ENCODE data around the gene RFNG.

RFNG gene

DNA sequence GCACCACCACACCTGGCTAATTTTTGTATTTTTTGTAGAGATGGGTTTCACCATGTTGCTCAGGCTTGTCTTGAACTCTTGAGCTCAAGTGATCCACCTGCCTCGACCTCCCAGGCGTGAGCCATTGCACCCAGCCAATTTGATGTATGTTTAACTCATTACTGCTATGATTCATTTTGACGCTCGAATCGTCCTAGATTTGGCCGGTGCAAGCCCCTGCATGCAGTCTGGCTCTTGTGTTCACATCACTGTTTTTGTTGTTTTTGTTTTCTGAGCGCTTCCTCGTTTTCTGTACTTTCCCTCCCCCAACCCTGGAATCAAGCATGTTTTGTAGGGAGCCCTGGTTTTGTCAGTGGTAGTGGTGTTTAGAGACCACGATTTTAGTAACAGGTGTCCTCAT lies 21.8 kb upstream of the RFNG start:
- Histone ChIP-seq H3K4me1 (peaks cover 0 to 39% (median 14%) of the 10 kb centered on the region in 10 experiments; a peak in 11 of 20 replicates), H3K27ac (no peak overlapping the region), H3K4me3 (no peak overlapping the region), H3K36me3 (peaks cover 7 to 18% (median 12%) of the 10 kb centered on the region in 11 experiments; a peak in 21 of 22 replicates), H3K27me3 (no peaks in the 10 kb centered on the region), H3K9ac (no peak overlapping the region), H3K9me3 (replicated peaks in 1 of 11) (no peaks in the 10 kb centered on the region), H3K4me2 (no peak overlapping the region), H4K20me1 (peaks cover 0 to 24% (median 18%) of the 10 kb centered on the region in 11 experiments; a peak in 12 of 22 replicates)
- no peak for TF ChIP-seq Cebpa-rat (IDR thresholded peaks at IDR 0.05)

GRCh38 chr17:82072827-82073226 lies 21.2 kb upstream of the RFNG start:
- Histone ChIP-seq H4K20me1 (peaks cover 0 to 18% (median 11%) of the 10 kb centered on the region in 11 experiments; a peak in 12 of 22 replicates), H3K27ac (no peak overlapping the region), H3K4me1 (peaks cover 0 to 39% (median 14%) of the 10 kb centered on the region in 10 experiments; a peak in 11 of 20 replicates), H3K27me3 (no peaks in the 10 kb centered on the region), H3K9me3 (replicated peaks in 1 of 11) (no peaks in the 10 kb centered on the region), H3K4me3 (no peak overlapping the region), H3K36me3 (peaks cover under 1 to 12% (median 6%) of the 10 kb centered on the region in 11 experiments; a peak in 19 of 22 replicates), H3K9ac (no peak overlapping the region), H3K4me2 (no peak overlapping the region)
- TF ChIP-seq Cebpa-rat (IDR thresholded peaks at IDR 0.05), result no peak

- Histone ChIP-seq H3K4me1 (peaks cover 8 to 36% (median 12%) of the 10 kb centered on the region in 10 experiments; a peak in 19 of 20 replicates), H3K27me3 (no peaks in the 10 kb centered on the region), H3K4me3 (no peak overlapping the region), H3K9ac (no peak overlapping the region), H3K27ac (no peak overlapping the region), H4K20me1 (no peaks in the 10 kb centered on the region), H3K4me2 (no peak overlapping the region), H3K36me3 (no peaks in the 10 kb centered on the region), H3K9me3 (replicated peaks in 1 of 11) (no peaks in the 10 kb centered on the region)
- TF ChIP-seq Cebpa-rat (IDR thresholded peaks at IDR 0.05), result no peak
These were observed 19.0 kb upstream of the RFNG start for GRCh38 chr17:82070611-82071010.

GRCh38 chr17:82065638-82066303 lies 14.2 kb upstream of the RFNG start, which contains the start of gene DUS1L:
TSS of gene DUS1L (minus strand) at chr17:82065804. CDS start at chr17:82065059, 745 bp downstream.
- H3K4me2 ChIP-seq, result peak within 1 kb of the TSS; percentile 92 to 100 (median 98)
- no peaks in the 10 kb centered on the region for H3K27me3 ChIP-seq
- peaks cover 0 to 43% (median 37%) of the 10 kb centered on the region in 11 experiments; a peak in 17 of 22 replicates for H4K20me1 ChIP-seq
- H3K4me3 ChIP-seq, result peak within 1 kb of the TSS; percentile 84 to 99 (median 98)
- H3K9me3 ChIP-seq (replicated peaks in 1 of 11), result no peaks in the 10 kb centered on the region
- TF ChIP-seq Cebpa-rat (IDR thresholded peaks at IDR 0.05), result no peak
- peak within 1 kb of the TSS; percentile 94 to 99 (median 97) for H3K9ac ChIP-seq
- peak within 1 kb of the TSS; percentile 90 to 96 (median 94) for H3K27ac ChIP-seq
- H3K4me1 ChIP-seq, result peaks cover 27 to 38% (median 31%) of the 10 kb centered on the region in 10 experiments
- H3K36me3 ChIP-seq, result peaks cover 31 to 39% (median 34%) of the 10 kb centered on the region in 11 experiments

DNA sequence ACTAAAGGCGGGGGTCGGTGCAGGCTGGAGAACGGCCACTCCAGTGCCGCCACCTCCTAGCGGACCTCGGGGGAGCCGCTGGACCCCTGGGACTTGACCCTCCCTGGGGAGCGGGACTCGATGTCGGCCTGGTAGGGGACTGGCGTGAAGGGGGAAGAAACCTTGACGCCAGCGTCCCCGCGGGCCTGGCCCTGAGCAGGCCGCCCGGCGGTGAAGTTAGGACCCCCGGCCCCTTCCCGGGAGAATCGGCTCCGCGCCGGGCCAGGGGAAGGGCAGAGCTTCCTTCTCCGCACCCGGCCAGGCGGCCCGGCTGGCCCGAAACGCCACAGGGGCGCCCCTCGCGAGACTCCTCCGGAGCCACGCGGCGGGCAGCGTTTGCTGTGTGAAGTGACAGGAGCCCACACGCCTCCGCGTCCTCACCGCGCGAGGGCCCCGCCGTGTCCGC lies 13.6 kb upstream of the RFNG start:
- Histone ChIP-seq H3K27ac (peak overlapping the region; percentile 90 to 96 (median 94)), H3K9me3 (replicated peaks in 1 of 11) (no peaks in the 10 kb centered on the region), H3K4me1 (peaks cover 27 to 42% (median 36%) of the 10 kb centered on the region in 10 experiments), H3K27me3 (no peaks in the 10 kb centered on the region), H3K4me2 (peak overlapping the region; percentile 92 to 100 (median 98)), H3K4me3 (peak overlapping the region; percentile 84 to 99 (median 98)), H4K20me1 (peaks cover 0 to 49% (median 43%) of the 10 kb centered on the region in 11 experiments; a peak in 18 of 22 replicates), H3K36me3 (peaks cover 37 to 44% (median 40%) of the 10 kb centered on the region in 11 experiments), H3K9ac (peak overlapping the region; percentile 94 to 99 (median 97))
- TF ChIP-seq Cebpa-rat (IDR thresholded peaks at IDR 0.05), result no peak

DNA sequence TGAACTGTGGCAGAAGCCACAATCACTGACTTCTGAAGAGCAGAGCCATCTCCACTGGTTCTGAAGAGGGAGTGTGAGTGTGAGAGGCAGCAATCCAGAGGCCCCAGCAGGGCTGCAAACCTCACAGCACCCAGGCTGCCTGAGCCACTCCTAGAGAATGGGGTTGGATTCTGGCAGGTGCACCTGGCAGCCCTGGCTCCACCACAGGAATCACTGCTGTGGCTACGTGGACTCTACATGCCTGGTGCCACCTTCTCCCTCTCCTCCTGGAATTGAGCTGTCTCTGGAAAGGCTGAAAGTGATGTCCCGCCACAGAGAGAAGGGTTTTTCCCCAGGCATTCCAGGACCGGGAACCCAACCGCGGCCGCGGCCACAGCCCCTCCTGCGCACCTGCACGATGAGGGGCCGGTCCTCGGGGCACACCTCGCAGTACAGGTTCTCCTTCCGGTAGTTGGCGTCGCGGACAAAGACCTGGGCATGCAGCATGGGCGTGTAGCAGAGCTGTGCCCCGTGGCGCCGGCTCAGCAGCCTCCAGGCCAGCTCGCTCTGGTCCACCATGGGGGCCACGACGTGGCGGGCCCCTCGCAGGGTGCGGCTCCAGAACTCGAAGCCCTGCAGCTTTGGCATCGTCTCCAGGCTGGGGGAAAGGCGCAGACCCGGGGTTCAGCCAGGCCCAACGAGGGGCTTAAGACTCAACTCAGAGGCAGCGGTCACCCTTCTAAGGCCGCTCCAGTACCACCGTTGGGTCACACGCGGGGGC lies 13.0 kb upstream of the RFNG start:
- TF ChIP-seq Cebpa-rat (IDR thresholded peaks at IDR 0.05), result no peak
- peaks cover 27 to 49% (median 42%) of the 10 kb centered on the region in 10 experiments for H3K4me1 ChIP-seq

DNA sequence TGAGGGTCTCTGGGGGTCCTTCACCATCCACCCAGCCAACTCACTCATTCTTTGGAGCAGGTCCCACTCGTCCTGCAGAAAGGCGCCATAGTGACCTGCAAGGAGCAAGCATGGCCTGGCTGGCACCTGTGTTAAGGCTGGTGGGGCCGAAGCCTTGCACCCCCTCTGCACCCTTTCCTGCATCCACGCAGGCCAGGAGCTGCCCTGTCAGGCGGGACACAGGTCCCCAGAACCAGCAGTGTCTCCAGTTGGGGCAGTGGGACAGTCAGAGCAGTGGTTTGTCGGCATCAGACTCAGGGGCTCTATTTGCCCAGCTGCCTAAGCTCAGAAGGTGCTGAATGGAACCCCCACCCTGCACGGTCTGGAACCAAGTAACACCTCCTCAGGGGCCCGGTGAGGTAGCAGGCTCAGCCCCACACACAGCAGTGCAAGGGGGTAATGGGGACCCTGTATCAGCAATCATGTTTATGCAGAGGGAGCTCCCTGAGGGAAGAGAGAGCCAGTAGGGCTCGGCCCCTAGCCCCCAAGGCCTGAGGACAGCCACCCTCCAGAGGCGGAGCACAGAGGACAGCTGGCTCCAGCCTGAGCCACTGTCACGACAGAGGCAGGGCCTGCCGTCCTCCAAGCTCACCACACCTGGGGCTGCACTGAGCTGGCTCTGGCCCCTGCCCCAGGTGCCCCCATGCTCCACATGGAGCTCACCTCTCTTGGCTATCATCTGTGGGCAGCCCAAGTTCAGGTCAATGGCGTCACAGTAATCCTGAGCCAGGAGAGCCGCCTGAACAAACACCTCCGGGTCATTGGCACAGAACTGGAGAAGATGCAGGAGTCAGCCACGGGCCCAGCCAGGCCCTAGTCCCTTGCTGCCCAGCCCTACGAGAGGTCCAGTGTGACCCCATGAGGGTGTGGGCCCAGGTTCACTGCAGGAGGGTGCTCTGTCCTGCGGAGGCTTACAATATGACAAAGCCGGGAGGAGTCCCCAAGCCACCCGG lies 12.1 kb upstream of the RFNG start:
- Histone ChIP-seq H4K20me1 (peaks cover 0 to 64% (median 58%) of the 10 kb centered on the region in 11 experiments; a peak in 18 of 22 replicates), H3K4me2 (peak overlapping the region; percentile 92 to 100 (median 98)), H3K4me1 (peaks cover 27 to 57% (median 51%) of the 10 kb centered on the region in 10 experiments), H3K36me3 (peaks cover 52 to 59% (median 55%) of the 10 kb centered on the region in 11 experiments), H3K9ac (peak overlapping the region; percentile 94 to 99 (median 97); a peak in 20 of 22 replicates), H3K9me3 (replicated peaks in 1 of 11) (no peaks in the 10 kb centered on the region), H3K27ac (no peak overlapping the region), H3K27me3 (no peaks in the 10 kb centered on the region), H3K4me3 (peak overlapping the region in 9 of 10 experiments; percentile 84 to 99 (median 97); a peak in 16 of 20 replicates)
- TF ChIP-seq Cebpa-rat (IDR thresholded peaks at IDR 0.05), result no peak

More for the DNA sequence above, 13.0 kb upstream of the RFNG start:
- H3K4me2 ChIP-seq, result peak overlapping the region; percentile 92 to 100 (median 98)
- peaks cover 0 to 55% (median 49%) of the 10 kb centered on the region in 11 experiments; a peak in 18 of 22 replicates for H4K20me1 ChIP-seq
- peak overlapping the region; percentile 84 to 99 (median 98) for H3K4me3 ChIP-seq
- H3K27ac ChIP-seq, result peak overlapping the region; percentile 90 to 96 (median 94)
- H3K36me3 ChIP-seq, result peaks cover 43 to 50% (median 46%) of the 10 kb centered on the region in 11 experiments
- no peaks in the 10 kb centered on the region for H3K9me3 ChIP-seq (replicated peaks in 1 of 11)
- no peaks in the 10 kb centered on the region for H3K27me3 ChIP-seq
- H3K9ac ChIP-seq, result peak overlapping the region; percentile 94 to 99 (median 97)

GRCh38 chr17:82062984-82063368 lies 11.4 kb upstream of the RFNG start:
- Histone ChIP-seq H3K27me3 (no peaks in the 10 kb centered on the region), H3K4me2 (no peak overlapping the region), H3K27ac (no peak overlapping the region), H3K36me3 (peaks cover 58 to 67% (median 62%) of the 10 kb centered on the region in 11 experiments), H3K4me1 (peaks cover 27 to 60% (median 55%) of the 10 kb centered on the region in 10 experiments), H3K4me3 (no peak overlapping the region), H4K20me1 (peaks cover 0 to 71% (median 65%) of the 10 kb centered on the region in 11 experiments; a peak in 19 of 22 replicates), H3K9ac (peak overlapping the region in 6 of 11 experiments; percentile 2 to 97 (median 60); a peak in 5 of 22 replicates), H3K9me3 (replicated peaks in 1 of 11) (no peaks in the 10 kb centered on the region)
- TF ChIP-seq Cebpa-rat (IDR thresholded peaks at IDR 0.05), result no peak
